ENCODE results near the gene MAST2.
"Not testable (repeated sequence)": the region's sequence is repeated elsewhere in the genome, so short reads cannot be mapped to it uniquely, and the experiment has no call there.

The MAST2 gene

DNA sequence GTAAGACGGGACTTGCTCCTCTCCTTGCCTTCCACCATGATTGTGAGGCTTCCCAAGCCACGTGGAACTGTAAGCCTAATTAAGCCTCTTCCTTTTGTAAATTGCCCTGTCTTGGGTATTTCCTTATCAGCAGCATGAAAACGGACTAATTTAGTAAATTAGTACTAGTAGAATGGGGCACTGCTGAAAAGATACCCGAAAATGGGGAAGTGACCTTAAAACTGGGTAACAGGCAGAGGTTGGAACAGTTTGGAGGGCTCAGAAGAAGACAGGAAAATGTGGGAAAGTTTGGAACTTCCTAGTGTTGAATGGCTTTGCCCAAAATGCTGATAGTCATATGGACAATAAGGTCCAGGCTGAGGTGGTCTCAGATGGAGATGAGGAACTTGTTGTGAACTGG is 253.8 kb downstream of the MAST2 start:
- not testable (repeated sequence) for DNase-seq (ENCODE audit: low read depth in 1 of 2, low spot score in 1 of 2)

DNA sequence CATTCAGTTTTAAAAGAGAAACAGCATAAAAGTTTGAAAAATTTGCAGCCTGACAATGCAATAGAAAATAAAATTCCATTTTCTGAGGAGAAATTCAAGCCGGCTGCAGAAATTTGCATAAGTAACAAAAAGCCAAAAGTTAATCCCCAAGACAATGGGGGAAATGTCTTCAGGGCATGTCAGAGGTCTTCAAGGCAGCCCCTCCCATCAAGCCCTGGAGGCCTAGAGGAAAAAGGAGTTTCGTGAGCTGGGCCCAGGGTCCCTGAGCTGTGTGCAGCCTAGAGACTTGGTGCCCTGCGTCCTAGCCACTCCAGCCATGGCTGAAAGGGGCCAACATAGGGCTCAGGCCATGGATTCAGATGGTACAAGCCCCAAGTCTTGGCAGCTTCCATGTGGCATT is 254.4 kb downstream of the MAST2 start:
- DNase-seq (ENCODE audit: low read depth in 1 of 2, low spot score in 1 of 2): no peak

DNA sequence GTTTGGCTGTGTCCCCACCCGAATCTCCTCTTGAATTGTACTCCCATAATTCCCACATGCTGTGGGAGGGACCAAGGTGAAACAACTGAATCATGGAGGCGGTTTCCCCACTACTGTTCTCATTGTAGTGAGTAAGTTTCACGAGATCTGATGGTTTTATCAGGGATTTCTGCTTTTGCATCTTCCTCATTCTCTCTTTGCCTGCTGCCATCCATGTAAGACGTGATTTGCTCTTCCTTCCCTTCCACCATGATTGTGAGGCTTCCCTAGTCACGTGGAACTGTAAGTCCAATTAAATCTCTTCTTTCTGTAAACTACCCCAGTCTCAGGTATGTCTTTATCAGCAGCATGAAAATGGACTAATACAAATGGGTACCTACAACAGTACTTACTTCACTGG is 255.5 kb downstream of the MAST2 start:
- DNase-seq (ENCODE audit: low read depth in 1 of 2, low spot score in 1 of 2): no peak

DNA sequence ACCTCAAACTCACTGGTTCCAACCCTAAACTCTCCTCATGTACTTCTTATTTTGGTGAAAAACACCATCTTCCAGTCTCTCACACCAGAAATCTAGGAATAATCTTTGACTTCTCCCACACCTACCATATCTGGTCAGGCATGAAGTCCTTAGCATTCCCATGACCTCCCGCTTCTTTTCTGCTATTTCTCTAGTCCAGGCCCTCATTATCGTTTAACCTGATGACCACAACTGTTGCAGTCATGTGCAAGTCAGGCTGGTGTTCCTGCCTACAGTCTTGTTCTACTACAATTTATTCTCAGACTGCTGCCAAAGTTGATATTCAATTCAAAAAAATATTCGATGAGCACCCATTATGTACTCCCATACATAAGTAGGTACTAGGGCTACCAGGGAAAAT is 257.7 kb downstream of the MAST2 start:
- no peak for DNase-seq (ENCODE audit: low read depth in 1 of 2, low spot score in 1 of 2)

DNA sequence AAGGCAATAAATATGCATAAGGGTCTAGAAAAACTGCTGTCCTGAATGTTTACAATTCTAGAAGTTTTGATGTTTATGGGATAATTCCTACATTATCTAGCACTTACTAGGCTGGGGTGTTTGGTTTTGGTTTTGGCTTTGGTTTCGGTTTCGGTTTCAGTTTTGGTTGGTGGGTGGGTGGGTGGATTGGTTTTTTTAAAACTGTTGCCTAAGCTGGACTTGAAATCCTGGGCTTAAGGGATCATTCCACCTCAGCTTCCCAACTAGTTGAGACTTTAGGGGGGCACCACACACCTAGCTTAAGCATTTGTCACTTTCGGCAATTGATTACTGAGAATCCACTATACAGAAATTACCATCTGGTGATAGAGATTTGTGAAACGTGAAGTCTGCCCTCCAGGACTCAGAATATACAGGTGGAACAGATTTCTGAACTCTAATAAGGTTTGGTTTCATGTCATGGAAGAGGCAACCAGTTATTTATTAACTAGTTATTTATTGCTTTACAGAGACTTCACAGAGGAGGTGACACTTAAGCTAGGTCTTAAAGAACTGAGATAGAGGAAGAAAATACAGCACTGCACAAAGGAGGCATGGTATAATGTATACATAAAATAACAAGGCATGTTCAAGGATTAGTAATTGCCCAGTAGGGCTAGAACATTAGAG is 259.4 kb downstream of the MAST2 start:
- DNase-seq (ENCODE audit: low read depth in 1 of 2, low spot score in 1 of 2): peak in 1 of 2 donors; percentile 18

DNA sequence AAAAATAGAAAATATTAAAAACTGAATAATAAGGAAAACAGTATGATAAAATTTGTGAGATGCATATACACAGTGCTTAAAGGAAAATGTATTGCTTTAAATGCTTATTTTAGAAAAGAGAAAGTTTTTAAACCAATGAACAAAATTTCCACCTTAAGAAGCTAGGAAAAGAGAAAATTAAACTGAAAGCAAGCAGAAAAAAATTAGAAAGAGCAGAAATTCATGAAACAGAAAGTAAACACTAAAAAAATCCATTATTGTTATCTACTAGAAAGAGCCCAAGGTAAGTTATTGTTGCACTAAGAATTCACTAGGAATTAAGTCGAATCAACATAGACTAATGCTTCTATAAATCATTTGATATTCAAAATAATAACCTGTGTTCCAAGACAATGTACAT is 261.3 kb downstream of the MAST2 start:
- DNase-seq (ENCODE audit: low read depth in 1 of 2, low spot score in 1 of 2): no peak

DNA sequence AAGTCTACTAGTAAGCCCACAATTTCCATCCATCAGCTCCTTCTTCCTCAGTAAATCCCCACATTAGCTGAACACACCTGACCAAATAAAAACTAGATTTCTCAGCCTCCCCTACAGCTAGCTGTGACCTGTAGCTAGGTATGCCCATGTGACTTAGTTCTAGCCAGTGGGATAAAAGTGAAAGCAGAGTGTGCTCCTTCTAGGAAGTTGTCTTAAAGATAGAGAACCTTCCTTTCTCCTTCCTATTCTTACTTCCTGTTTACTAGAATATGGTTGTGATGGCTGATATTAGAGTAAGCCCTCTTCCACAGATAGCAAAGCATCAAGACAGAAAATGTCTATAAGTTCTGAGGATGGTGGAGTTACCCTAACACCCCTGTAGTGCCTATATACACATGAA is 262.0 kb downstream of the MAST2 start:
- DNase-seq (ENCODE audit: low read depth in 1 of 2, low spot score in 1 of 2): no peak

DNA sequence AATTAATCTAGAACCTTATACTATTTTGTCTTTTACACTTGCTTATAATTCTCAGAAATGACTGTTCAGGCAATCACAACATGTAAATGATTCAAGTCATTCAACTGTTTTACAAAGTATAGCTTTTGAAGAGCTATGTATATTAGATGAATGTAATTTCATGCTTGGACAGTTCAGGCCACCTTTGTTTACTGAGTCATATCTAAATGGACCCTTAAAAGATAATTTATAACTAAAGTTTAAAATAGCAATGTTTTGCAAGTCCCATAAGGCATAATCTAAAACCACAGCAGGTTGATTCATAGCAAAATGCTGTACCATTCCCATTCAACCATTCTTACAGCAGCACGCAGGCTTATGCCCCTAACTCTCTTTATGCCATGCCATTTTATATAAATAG is 264.2 kb downstream of the MAST2 start:
- DNase-seq (ENCODE audit: low read depth in 1 of 2, low spot score in 1 of 2): no peak

DNA sequence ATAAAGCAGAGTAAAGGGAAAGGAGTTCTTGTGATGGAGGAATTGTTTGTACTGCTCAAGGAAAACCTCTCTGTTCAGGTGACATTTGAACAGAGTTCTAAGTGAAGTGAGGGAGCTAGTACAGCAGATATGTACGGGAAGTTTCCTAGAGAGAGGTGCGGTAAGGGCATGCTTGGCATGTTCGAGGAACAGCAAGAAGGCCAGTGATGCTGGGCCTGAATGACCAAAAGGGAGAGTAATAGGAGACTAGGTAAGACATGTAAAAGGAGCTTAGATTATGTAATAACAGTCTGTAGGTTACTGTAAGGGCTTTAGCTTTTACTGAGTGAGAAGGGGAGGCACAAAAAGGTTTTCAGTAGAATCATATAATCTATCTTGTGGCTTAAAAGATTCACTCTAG is 265.1 kb downstream of the MAST2 start:
- DNase-seq (ENCODE audit: low read depth in 1 of 2, low spot score in 1 of 2): no peak

DNA sequence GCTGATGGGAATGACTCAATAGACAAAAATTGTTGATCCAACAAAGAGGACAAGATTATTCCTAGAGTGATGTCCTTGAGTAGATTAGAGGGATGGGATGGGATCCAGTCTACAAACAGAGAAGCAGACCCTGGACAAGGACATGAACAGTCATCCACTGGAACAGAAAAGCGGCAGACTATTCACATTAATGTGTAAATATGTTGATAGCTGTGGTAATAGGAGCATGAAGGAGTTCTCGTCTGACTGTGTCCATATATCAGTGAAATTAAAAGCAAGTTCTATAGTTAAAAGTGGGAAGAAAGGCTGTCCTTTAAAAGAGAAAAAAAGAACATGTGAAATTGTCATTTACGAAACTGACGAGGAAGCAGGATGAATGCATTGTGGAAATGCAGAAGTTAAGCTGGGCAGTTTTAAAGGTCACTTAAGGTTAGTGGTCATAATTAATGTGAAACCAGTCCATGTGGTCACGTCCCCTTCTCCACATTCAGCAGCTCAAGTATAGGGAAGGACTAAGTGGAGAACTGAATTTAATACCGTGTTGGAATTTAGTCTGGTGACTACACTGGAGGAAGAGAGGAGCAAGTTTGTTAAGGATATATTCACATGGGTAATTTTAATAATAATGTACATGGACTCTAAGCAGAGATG is 266.9 kb downstream of the MAST2 start:
- DNase-seq (ENCODE audit: low read depth in 1 of 2, low spot score in 1 of 2): no peak

DNA sequence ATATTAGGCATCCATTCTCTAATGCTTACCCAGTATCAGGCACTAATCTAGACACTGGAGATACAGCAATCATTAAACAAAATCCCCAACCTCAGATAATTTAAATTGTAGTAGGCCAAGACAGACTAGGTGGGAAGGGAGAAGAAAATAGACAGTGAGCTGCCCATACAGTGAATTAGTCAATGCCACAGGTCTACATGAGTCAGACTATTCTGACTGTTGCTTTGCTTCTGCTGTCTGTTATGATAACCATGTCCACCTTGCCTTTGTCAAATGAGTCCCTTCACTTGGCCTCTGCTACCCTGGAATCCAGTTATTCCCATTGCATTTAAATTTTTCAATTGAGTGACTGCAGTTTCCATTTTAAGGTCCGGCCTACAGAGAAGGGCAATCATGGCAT is 269.6 kb downstream of the MAST2 start:
- DNase-seq (ENCODE audit: low read depth in 1 of 2, low spot score in 1 of 2): no peak

DNA sequence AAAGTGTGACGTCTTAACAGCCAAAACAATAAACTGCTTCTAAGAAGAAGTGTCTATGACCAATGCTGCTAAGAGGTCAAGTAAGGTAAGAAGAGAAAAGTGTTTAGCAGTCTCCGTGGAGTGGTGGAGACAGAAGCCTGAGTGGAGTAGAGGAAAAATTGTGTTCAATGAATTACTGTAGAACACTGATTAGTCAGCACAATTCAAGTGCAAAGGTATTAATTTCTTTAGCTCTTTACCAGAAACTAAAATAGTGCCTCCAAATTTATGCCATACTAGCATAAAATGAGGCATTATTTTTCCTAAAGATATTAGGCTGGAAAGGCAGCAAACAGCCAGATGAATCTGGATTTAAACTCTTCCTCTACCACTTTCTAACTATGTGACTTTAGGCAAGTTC is 272.9 kb downstream of the MAST2 start:
- no peak for DNase-seq (ENCODE audit: low read depth in 1 of 2, low spot score in 1 of 2)

DNA sequence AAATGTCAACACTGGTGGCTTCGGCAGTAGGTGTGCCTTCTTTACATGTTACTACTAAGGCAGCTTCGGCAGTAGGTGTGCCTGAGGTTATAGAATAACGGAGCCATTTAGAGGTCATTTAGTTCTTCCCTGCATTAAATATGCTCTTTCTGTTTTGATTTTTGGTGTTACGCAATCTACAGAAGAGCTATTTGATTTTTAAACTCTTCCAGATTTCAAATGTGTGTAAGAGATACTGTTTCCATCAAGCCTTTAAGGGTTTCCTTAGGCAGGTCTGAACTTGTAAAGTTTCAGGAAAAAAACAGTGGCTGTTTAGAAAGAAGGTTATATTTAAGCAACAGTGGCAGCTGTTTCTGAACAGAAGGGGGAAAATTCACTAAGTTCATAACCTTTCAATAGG is 274.2 kb downstream of the MAST2 start:
- no peak for DNase-seq (ENCODE audit: low read depth in 1 of 2, low spot score in 1 of 2)

DNA sequence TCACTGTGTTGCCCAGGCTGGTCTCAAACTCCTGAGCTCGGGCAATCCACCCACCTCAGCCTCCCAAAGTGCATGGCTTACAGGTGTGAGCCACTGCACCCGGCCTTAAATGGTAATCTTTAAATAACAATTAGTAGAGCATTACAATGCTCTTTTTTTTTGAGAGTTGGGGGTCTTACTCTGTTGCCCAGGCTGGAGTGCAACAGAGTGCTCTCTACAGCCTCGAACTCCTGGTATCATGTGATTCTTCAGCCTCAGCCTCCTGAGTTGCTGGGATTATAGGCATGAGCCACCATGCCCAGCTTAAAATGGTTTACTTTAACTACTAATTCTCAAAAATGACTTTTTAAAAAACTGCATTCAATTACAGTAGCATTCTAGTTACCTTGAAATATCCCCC is 276.8 kb downstream of the MAST2 start:
- DNase-seq (ENCODE audit: low read depth in 1 of 2, low spot score in 1 of 2): no peak

DNA sequence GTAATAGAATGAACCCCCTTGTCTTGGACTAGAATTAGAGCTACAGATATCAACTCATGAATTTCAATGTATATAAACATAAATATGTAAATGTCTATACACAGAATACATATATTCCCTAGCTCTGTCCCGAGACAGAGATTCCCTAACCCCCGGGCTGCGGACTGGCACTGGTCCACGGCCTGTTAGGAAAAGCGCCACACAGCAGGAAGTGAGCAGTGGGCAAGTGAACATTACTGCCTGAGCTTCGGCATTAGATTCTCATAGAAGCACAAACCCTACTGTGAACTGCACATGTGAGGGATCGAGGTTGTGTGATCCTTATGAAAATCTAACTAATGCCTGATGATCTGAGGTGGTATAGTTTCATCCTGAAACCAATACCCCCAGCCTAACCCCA is 277.8 kb downstream of the MAST2 start:
- no peak for DNase-seq (ENCODE audit: low read depth in 1 of 2, low spot score in 1 of 2)

DNA sequence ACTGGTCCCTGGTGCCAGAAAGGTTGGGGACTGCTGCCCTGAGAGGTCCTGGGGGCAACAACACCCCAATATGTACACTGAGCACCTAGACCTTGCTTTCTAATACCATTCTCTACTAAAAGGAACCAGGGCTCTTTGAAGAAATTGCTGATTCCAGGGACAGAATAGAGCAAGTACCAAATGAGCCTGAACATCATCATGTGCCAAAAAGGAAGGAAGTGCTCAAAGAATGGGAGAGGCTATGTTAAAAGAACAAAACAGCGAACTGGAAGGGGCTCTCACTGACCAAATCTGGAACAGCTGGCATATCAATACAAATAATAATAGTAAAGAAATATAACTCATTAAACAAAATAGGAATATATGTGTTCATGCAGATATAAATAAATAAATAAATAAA is 278.2 kb downstream of the MAST2 start:
- no peak for DNase-seq (ENCODE audit: low read depth in 1 of 2, low spot score in 1 of 2)

DNA sequence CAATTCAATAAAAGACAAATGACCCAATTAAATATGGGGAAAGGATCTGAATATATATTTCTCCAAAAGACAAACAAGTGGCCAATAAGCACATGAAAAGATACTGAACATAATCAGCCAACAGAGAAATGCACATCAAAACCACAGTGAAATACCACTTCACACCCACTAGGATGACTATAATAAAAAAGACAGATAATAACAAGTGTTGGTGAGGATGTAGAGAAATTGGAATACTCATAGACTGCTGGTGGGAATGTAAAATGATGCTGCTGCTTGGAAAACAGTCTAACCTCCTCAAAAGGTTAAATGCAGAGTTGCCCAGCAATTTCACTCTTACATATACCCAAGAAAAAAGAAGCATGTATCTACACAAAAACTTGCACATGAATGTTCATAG is 280.2 kb downstream of the MAST2 start:
- no peak for DNase-seq (ENCODE audit: low read depth in 1 of 2, low spot score in 1 of 2)

DNA sequence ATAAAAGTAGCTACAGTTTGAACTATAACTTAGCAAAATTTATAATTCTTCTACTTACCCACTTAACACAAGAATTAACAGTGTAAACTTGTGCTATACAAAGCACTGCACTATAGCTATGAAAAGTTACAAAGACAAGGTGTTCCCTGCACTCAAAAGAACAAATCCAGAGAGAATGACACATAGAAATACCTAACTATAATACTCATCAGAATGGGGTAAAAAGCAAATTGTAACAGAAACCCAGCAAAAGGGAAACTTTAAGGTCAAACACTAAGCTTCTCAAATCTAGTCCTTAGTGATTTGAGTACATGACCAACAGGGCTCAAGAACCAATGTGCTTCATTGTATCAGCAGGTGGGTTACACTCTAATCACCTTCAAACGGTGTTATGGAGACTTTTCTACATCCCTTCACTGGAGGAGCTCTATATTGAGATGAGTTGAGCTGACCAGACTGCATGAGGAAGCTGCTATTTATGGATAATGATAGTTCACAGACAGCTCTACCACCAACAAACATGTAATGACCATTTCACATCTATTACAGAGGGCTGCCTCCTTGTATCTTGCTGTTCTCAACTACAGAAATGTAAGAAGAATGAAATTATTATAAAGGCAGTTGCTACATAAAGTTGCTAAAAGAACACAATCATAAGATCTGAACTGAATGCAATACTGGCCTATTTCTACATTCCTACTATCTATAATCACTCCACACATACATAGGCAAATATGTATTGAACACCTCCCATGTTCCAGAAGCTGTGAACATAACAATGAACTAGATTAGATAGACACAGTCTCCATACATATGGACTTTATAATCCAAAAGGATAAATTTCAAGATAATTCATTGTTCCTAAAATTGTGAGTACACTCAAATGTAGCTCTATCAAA is 281.4 kb downstream of the MAST2 start:
- no peak for DNase-seq (ENCODE audit: low read depth in 1 of 2, low spot score in 1 of 2)

Data from stimulated activated CD4-positive, alpha-beta T cell treated with anti-CD3 and anti-CD28 coated beads, Interleukin-15, amount 100 ng/mL, for 1 hour (primary cell).